A549 (cell line): Measurements from ENCODE around the gene DAGLA.

ENCODE experiments used
- CBX2 ChIP-seq: fragments of 200-600 bp; sonication (generic); IDR thresholded peaks from 2 replicates; pipeline ENCODE4 v1.6.1; 2016; ENCODE audit warnings: low read depth, mild to moderate bottlenecking, borderline replicate concordance
- CEBPB ChIP-seq, 2 experiments: fragments of >200 bp in 1 of 2; sonication (Bioruptor Twin) in 1 of 2; formaldehyde crosslinking in 1 of 2; IDR thresholded peaks; 2 replicates each; pipeline ENCODE4 v1.6.1; 2012 to 2016
- CHD2 ChIP-seq: fragments of 150-350 bp; IDR thresholded peaks from 2 replicates; pipeline ENCODE4 v1.6.1; 2014; ENCODE audit warnings: low read length; ENCODE audit not compliant: partially characterized antibody
- CTCF ChIP-seq: fragments of >200 bp; sonication (Bioruptor Twin); formaldehyde crosslinking; IDR thresholded peaks from 3 replicates; pipeline ENCODE4 v1.5.1; 2016
- JUN ChIP-seq, 2 experiments: fragments of >200 bp; sonication (Bioruptor Twin); formaldehyde crosslinking; IDR thresholded peaks; 2 replicates in 1 of 2; 3 replicates in 1 of 2; pipeline ENCODE4 v1.6.1; 2016 to 2017
- POLR2A ChIP-seq: IDR thresholded peaks from 2 replicates; pipeline ENCODE4 v1.6.1; 2012; ENCODE audit warnings: mild to moderate bottlenecking, low read length
- RCOR1 ChIP-seq: fragments of 150-350 bp; IDR thresholded peaks from 2 replicates; pipeline ENCODE4 v1.6.1; 2014; ENCODE audit warnings: antibody characterized with exemption, low read length, low read depth
- SREBF2 ChIP-seq: fragments of 450-650 bp; IDR thresholded peaks from 2 replicates; pipeline ENCODE4 v1.6.1; 2014; ENCODE audit warnings: mild to moderate bottlenecking, moderate library complexity

- TF ChIP-seq CBX2: no peak
- no peak for TF ChIP-seq CTCF
- no peak for TF ChIP-seq SREBF2
- no peak for TF ChIP-seq CHD2
- TF ChIP-seq RCOR1: no peak
- peak in 1 of 2 experiments; percentile 35; a peak in 1 of 5 replicates for TF ChIP-seq JUN (IDR thresholded peaks at IDR 0.05)
- TF ChIP-seq POLR2A: no peak
- TF ChIP-seq CEBPB (IDR thresholded peaks at IDR 0.05): no peak
These were observed 15.7 kb downstream of the DAGLA start for GRCh38 chr11:61695917-61696316.
